AG04449 (cell line): Measurements from ENCODE around the gene TMEM94.

Experiments used
- CTCF ChIA-PET: fragments of 350-600 bp; formaldehyde crosslinking; extraction: SDS; loops from one replicate; lab custom pipeline; 2021; ENCODE audit warnings: antibody characterized with exemption; lab: Yijun Ruan, JAX
- POLR2A ChIA-PET: fragments of 400-600, 350-600 bp; formaldehyde crosslinking; extraction: SDS; loops from one replicate; lab custom pipeline; 2020; ENCODE audit warnings: antibody characterized with exemption, inconsistent platforms; lab: Yijun Ruan, JAX
- DNase-seq: peaks from one replicate; pipeline ENCODE4 v3.0.0-alpha.2; 2010; ENCODE audit warnings: low read depth, low spot score
- H3K4me3 ChIP-seq: 2 replicates; pipeline ENCODE4 v1.5.1; 2011; ENCODE audit warnings: low read depth, mild to moderate bottlenecking, control low read depth, low read length
- CTCF ChIP-seq: IDR thresholded peaks from one replicate; pipeline ENCODE4 v1.5.1; 2011; ENCODE audit warnings: mild to moderate bottlenecking, moderate library complexity, low read length, control low read depth, inconsistent platforms; ENCODE audit not compliant: insufficient read depth; ENCODE audit errors: missing control alignments

The TMEM94 gene

GRCh38 chr17:75465039-75465438 lies 8.6 kb downstream of the TMEM94 start:
- ChIA-PET CTCF (interaction anchor here (0.7 kb wide), 1 partner anchor 195 kb away, joined by 3 read pairs; no protein-coding TSS in a partner anchor), POLR2A (no interaction called here)
- H3K4me3 ChIP-seq: no peak overlapping the region
- DNase-seq: no peak
- TF ChIP-seq CTCF: no peak

DNA sequence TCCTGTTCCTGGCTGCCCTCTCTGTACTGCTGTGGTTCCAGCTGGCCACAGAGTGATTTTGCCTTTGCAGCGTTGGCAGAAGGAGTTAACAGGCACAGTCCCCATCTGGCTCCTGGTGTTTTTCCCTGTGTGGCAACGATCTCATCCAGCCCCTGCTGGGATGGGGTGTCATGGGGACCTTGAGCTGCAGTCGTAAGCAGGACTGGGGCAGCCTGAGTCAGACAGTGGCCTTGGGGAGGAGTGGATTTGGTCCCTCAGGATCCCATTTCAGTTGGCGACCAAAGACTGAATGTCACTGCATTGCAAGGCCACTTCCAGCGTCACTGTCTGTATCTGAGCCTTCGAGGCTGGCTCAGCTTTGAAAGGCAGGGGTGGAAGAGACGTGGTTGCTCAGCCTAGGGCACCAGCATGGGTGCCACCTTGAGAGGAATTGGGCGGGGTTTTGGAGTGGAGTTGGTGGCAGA lies 11.9 kb downstream of the TMEM94 start:
- no peak for DNase-seq
- no peak overlapping the region for H3K4me3 ChIP-seq
- ChIA-PET CTCF (interaction anchor here (0.9 to 1.7 kb wide), 3 partner anchors 9 to 48 kb away, joined by 3 to 5 read pairs (median 3); partner anchors contain the start of gene TSEN54), POLR2A (interaction anchor here (1.1 kb wide), 2 partner anchors 11 to 14 kb away, joined by 4 to 5 read pairs; no protein-coding TSS in a partner anchor)
- TF ChIP-seq CTCF: no peak

GRCh38 chr17:75468779-75469373 lies 12.4 kb downstream of the TMEM94 start:
- DNase-seq: no peak
- ChIA-PET POLR2A (interaction anchor here (1.1 kb wide), 2 partner anchors 12 to 13 kb away, joined by 4 to 5 read pairs; no protein-coding TSS in a partner anchor), CTCF (interaction anchor here (0.9 to 1.7 kb wide), 3 partner anchors 9 to 48 kb away, joined by 3 to 5 read pairs (median 3); partner anchors contain the start of gene TSEN54)
- H3K4me3 ChIP-seq: no peak overlapping the region
- no peak for TF ChIP-seq CTCF

DNA sequence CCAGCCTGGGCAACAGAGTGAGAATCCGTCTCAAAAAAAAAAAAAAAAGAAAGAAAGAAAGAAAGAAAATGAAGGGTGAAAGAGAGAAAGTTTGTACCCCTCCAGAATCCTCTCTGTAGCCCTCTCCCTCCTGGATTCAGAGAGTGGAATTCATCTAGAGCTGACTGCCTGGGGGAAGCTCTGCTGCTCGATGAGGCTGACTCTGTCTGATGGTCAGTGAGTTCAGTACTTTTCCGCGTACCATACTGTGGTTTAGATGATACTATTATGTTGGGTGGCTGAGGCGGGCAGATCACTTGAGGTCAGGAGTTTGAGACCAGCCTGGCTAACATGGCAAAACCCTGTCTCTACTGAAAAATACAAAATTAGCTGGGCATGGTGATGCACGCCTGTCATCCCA lies 14.8 kb downstream of the TMEM94 start:
- no peak overlapping the region for H3K4me3 ChIP-seq
- ChIA-PET CTCF (no interaction called here), POLR2A (no interaction called here)
- no peak for TF ChIP-seq CTCF
- no peak for DNase-seq

GRCh38 chr17:75472119-75472518 lies 15.7 kb downstream of the TMEM94 start:
- no peak for DNase-seq
- ChIA-PET CTCF (no interaction called here), POLR2A (no interaction called here)
- no peak overlapping the region for H3K4me3 ChIP-seq
- no peak for TF ChIP-seq CTCF

DNA sequence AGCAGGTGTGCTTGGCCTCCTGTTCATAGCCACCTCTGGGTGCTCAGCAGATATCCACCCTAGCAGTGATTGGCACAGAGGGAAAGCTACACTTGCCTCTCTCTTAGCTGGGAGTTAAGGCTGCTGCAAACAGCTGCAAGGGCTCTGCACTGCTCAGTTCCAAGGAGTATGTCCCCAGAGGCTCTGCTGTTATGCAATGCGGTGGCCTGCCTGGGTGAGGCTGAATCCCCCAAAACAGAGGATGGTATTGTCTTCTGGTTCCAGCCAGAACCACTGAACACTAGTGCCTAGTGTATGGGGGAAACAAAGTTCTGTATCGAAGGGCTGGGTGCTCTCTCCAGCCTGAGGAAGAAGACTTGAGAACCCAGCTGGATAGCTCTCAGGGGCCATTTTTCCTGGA lies 16.8 kb downstream of the TMEM94 start:
- DNase-seq: no peak
- no peak for TF ChIP-seq CTCF
- ChIA-PET POLR2A (no interaction called here), CTCF (interaction anchor here (1.0 kb wide), 1 partner anchor 43 kb away, joined by 3 read pairs; the partner anchor contains the start of gene TSEN54)
- no peak overlapping the region for H3K4me3 ChIP-seq
